ENCODE results near the gene ENO3.

ENO3 gene

DNA sequence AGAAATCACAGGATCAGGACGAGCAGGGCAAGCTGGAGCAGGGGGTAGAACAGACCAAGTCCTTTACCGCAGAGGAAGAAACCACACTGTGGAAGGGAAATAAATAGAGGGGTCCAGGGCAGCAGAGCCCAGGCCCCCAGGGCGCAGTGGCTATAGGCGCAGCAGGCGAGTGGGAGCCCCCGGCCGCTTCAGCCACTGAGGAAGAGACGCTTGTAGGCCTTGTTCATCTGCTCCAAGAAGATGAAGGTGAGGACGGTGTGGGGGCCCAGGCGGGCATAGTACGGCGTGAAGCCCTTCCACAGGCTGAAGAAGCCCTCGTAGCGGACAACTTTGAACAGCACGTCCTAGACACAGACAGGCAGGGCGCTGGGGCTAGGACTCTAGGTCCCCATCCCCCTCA lies 13.4 kb upstream of the ENO3 start:
- no peak for DNase-seq (ENCODE audit: low read depth)

DNA sequence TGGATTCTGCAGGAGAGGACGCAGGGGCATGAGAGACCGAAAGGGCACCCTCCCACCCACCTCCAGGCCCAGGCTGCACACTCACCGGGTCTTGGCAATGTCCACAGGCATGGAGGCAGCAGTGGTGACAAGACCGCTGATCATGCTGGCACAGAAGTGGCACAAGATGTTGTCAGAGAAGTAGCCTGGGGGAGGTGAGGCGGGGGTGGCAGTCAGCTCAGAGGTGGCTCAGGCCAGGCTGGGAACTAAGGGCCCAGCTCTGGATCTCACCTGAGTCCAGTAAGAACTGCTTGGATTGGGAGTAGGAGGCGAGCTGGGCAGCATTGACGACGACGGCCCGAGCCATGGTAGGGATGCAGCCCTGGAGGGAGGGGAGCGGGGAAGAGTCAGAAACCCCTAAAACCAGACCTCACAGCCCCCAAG lies 12.8 kb upstream of the ENO3 start:
- DNase-seq (ENCODE audit: low read depth) = no peak

DNA sequence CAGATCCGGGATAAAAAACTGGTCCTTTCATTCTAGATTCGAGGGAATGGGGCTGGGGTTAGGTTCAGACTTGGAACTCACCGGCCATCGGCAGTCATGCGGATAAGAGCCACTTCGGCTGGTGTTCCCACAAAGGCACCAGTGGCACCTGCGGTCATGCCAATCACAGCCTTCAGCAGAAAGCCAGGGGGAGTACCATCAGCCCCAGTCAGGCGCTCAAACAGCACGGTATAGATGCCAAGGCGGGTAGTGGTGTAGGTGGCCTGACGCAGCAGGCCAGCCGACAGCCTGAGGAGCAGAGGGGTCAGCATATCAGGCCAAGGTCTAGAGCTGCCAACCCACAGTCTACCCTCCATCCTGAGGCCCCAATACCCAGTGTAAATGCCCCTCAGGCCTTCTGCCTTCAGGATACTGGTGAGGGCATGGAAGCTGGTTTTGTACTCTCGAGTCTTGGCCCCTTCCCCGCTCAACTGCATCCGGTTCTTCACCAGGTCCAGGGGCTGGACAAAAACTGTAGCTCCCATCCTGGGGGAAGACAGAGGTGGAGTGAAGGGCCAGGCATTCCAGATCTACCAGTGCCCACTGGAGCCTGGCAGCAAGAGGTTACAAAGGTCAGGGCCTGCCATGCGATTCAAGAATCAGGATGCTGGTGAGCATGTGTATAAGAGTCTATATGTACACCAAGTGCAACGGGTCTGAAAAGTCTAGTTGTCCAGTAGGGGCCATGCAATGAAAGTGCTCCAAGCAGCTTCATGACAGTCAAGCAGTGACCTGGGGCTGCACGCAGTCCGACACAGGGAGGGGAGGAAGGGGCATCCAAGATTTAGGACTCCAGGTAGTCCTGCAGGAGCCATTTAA lies 12.0 kb upstream of the ENO3 start:
- DNase-seq (ENCODE audit: low read depth) = no peak

DNA sequence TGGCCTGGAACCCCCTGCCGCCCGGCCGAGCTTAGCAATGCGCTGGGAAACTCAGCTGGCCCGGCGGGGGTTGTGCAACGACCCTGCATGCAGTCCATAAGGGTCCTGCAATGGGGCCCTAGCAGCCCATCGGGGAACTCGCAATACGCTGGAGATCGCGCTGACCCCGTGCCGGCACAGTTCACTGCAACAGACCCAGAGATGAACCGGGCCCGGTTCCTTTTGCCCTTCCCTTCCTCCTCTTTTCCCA lies 11.4 kb upstream of the ENO3 start:
- no peak for DNase-seq (ENCODE audit: low read depth)

DNA sequence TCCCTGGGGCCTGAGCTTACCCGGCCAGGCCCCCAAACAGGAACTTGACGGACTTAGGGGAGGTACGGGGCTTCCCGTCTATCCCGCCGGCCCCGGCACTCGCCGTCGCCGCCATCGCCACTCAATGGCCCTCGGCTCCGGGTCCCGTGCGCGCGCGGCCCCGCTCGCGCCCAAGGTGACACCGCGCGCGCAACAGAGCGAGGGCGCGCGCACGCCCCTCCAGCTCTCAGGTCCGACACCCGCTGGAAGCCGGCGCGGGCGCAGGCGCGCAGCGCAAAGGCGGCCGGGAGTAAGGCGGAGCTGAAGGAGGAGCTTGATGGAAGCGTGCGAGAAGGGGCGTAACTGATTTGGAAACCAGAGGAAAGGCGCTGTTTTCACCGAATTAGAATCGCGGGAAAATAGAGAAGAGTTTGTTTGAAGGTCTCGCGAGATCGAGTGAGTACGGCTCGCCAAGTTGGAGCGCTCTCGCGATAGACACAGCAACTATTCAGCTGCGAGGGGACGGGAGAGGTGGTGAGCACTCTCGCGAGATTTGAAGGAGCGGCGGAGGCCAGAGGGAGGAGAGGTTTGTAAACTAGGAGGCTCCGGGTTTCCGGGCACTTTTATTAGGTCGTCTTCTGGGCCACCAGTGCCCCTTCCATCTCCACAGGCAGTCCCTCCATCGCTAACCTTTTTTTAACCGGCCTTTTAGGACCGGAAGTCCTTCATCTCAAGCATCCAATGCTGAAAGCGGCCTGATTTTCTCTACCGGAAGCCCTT lies 10.9 kb upstream of the ENO3 start, which contains the start of the genes RNF167 and SLC25A11:
TSS of gene RNF167 (plus strand) at position 473 of the 759 bp plus-strand sequence. CDS start 642 bp downstream, outside the sequence.
TSS of gene SLC25A11 (minus strand) at position 251 of the 759 bp plus-strand sequence. CDS start at position 115, 136 bp downstream.
- DNase-seq (ENCODE audit: low read depth) = peak; percentile 87

DNA sequence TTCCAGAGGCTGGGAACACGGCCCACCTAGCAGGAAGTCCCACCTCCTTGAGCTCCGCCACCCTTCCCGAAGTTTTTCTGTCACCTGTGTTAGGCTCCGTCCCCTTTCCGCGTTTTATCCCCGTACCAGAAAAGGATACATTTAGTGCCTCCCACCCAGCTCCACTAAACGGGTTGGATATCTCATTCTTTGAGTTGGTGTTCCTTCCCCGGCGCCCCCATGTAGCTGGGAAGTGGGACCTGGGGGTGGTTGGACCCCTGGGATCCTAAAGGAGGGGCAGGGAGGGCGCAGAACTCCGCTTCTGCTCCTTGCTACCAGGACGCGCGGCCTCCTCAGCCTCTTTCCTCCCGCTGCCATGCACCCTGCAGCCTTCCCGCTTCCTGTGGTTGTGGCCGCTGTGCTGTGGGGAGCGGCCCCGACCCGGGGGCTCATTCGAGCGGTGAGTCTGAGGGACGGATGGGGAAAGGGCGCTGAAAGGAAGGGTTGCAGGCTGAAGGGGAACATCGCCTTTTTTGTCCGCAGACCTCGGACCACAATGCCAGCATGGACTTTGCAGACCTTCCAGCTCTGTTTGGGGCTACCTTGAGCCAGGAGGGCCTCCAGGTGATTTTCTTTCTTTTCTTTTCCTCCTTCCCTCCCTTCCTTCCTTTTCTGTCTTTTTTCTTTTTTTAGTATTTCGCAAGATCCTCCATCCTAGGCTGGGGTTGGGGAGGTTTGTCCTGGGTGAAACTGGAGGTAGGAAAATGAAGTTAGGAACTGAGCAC lies 10.2 kb upstream of the ENO3 start:
- DNase-seq (ENCODE audit: low read depth) = no peak

DNA sequence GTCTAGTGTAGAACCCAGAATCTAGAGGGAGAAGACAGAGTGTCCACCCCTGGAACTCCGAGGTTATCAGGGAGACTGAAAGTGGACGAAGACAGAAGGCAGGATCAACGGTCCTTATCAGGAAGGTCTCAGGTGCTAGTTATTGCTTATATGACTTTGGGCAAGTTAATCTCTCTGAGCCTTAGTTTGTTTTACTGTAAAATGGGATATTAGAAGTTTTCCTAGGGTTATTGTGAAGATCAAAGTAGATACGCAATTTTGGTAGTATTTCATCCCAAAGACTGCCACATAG lies 9.7 kb upstream of the ENO3 start:
- no peak for DNase-seq (ENCODE audit: low read depth)

DNA sequence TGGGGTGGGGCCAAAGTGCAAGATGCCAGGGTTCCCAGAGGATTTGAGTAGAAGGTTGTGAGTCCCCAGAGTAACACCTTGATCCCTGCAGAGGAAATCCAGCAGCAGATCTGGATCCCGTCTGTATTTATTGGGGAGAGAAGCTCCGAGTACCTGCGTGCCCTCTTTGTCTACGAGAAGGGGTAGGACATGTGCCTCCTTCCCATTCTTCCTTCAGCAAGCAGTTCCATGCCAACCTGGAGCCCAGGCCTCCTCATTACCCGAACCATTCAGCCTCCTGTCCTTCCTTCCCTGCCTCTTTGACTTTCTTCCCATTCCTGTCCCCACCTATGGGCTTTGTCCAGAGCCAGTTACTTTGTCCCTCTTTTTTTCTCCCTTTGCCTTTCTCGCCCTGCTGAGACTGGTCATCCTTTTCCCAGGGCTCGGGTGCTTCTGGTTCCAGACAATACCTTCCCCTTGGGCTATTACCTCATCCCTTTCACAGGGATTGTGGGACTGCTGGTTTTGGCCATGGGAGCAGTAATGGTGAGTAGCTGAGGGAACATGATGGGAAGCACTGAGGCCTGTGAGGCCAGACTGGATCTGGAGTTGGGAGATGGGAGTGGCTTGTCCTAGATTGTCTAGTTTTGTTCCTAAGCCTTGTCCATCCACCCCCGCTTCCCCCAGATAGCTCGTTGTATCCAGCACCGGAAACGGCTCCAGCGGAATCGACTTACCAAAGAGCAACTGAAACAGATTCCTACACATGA lies 8.0 kb upstream of the ENO3 start:
- no peak for DNase-seq (ENCODE audit: low read depth)

DNA sequence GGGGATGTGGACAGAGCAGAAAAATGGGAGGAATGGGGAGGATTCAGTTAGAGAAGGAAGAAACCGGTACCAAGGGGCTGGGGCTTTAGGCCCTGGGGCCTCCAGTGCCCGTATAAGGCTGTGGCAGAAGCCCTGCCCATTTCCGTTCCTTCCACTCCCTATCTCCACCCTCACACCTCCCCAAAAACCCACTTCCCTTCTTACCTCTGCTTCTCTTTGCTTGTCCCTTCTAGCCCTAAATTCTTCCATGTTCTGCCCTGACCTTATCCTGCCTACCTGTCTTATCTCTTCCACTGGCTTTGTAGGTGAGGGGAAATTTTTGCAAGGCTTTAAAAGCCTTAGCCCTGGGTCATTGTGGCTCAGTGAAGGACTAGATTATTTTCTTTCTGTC lies 6.8 kb upstream of the ENO3 start:
- no peak for DNase-seq (ENCODE audit: low read depth)

DNA sequence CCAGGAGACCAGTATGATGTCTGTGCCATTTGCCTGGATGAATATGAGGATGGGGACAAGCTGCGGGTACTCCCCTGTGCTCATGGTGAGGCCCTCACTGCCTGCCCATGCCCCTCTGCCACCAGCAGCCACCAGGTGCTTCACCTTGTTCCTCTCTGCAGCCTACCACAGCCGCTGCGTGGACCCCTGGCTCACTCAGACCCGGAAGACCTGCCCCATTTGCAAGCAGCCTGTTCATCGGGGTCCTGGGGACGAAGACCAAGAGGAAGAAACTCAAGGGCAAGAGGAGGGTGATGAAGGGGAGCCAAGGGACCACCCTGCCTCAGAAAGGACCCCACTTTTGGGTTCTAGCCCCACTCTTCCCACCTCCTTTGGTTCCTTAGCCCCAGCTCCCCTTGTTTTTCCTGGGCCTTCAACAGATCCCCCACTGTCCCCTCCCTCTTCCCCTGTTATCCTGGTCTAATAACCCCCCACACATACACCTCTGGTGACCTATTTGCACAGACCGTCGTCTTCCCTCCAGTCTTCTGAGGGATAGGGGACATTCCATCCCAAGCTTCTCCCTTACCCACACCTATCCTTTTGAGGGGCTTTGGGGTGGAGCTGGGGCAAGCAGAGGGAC lies 6.3 kb upstream of the ENO3 start:
- DNase-seq (ENCODE audit: low read depth) = no peak

DNA sequence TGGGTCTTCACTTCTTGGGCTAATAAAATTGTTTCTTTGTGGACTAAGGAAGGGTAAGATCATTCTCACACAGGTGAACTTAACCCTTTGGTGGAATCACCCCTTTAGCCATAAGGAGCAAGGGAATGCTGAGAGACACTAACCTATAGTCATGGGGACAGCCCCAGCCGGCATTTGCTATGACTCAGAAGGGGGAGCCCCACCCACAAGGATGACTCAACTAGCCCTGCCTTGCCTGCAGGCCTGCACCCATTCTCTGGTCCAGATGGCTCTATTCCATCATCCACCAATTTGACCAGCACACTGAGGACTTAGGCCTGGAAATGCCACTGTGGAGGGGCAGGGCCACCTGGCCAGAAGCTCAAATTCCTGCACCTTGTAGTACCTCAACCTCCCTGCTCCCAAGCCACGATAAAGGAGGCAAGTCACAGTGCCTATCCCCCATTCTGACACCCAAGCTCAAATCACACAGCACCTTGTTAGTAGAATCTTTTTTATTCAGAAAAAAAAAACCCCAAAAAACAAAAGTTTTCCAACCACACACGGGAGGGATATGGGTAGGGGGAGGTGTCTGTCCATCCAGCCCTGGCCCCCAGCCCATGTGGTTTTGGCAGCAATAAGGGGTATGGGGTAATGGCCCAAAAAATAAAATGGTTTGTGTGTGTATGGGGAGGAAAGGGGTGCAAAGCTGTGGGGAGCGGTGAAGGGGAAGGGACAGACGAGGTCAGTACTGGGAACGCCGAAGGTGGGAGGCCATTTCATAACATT lies 5.6 kb upstream of the ENO3 start:
- DNase-seq (ENCODE audit: low read depth) = peak; percentile 68

DNA sequence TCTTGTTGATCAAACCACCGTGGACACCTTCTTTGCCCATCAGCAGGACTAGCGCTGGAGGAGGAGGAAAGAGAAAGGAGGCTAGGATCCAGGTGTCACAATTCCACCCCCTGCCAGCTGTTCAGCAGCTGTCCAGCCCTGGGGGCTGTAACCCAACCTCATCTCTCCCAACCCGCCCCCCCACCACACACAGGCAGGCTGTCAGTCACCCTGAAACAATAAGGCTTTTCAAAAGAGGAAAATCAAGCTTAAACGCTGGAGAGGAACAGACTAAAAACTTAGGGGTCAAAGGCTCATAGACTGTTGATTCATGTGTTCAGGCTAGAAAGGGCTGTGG lies 5.0 kb upstream of the ENO3 start:
- DNase-seq (ENCODE audit: low read depth) = no peak

DNA sequence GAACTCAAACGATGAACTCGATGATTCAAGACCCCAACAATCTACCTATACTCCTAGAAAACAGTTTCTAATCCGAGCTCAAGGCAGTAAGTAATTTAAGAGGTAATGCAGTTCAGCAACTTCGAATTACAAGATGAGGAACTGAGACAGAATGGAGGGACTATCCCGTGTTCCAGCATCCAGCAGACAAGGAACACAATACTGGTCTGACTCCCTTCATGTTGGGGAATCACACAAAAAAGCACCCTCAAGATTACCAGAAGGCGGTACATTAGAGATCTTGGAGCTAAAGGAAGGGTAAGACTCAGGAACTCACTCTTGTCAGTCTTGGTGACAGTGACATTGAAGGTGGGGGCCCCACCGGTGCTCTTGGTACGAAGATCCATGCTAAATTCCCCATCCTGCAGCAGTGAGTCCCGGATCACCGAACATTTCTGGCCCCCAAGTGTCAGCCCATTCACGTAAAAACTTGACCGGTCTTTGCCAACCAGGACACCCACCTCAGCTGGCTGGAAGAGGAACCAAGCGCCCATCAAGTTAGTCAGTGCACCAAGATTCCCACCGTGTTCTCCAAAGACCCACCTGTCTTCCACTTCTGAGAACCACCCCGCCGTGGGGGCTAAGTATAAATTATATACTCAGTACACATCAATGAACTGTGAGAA lies 4.5 kb upstream of the ENO3 start:
- DNase-seq (ENCODE audit: low read depth) = no peak

DNA sequence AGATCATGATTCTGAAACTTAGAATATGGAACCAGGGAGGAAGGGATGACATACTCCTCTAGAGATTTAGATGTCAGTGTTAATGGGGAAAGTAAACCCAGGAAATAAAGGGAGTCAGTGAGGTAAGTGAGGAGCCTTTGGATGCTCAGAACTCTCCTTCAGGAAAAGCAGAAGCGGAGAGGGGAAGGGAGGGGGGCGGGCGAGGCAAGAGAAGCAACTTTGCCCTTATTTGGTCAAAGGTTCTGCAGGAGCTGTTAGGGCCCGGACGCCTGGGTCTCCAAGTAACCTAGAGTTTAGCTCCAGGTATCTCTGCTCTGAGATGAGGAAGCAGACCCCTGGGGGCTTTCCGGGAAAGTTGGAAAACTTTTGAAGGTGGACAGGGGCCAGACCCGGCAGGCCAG lies 3.9 kb upstream of the ENO3 start:
- no peak for DNase-seq (ENCODE audit: low read depth)

DNA sequence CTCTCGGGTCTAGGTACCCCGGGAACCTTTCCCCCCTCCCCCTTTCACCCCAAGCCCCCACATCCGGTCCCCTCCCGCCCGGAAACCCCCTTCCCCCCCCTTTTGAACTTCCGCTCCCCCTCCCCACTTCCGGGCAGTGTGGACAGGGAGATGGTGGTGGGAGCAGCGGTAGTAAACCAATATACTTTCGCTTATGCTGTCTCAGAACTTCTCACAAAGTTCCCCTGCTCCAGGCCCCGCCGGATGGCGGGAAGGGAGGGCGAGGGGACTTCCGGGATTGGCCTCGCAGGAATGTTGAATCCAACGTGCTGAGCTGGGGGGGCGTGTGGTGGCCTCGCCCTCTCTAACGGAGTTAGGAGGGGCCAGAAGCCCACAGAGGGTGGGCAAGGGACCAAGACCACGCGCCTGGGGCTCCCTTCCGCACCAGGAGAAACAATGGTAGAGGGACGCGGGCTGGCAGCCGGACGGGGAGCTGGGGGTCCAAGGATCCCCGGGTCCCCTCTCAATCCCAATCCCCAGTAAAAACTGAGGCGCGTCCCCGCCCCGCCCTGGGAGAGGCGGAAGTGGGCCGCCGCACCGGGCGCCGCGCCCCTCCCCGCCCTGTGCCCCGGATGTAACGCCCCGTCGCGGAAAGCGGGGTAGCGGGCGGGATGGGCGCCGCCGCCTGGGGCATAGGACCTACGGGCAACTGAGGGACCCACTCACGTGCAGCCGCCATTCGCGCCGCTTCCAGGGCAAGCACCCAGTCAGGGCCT lies 3.3 kb upstream of the ENO3 start:
- peak; percentile 32 for DNase-seq (ENCODE audit: low read depth)

DNA sequence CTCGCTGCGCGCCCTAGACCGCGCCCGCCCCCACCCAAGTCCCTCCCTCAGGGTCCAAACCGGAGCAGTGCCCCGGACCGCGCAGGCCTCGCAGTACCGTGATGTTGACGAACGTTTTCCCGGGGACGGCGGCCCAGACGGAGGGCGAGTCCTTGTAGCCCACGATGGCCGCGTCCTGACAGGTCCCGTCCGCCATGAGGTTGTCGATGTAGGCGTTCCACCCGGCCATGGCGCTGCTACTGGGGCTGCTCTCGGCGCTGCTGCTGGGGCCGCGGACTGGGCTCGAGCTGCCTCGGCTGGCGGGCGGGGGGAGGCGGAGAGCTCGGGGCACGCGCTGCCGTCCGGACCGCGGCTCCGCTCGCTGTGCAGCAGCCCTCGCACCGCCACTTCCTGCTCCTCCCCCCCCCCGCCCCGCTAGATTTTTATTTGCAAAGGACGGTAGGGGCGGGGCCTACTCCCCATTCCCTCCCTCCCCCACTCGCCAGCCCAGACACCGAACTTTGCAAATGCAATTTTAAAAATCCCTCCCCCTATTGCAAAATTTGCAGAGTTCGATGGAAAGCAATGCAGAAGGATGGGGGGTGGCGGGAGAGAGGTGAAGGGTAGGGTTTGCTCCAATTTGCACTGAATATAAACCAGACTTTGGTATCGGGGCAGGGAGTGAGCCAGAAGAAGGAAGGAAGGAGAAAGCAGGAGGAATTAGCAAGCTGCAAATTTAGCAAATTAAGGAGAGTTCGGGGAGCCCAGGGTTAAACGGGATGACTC lies 2.6 kb upstream of the ENO3 start, which contains the start of gene PFN1:
TSS of gene PFN1 (minus strand) at position 365 of the 765 bp plus-strand sequence. CDS start at position 229, 136 bp downstream.
- peak; percentile 80 for DNase-seq (ENCODE audit: low read depth)

DNA sequence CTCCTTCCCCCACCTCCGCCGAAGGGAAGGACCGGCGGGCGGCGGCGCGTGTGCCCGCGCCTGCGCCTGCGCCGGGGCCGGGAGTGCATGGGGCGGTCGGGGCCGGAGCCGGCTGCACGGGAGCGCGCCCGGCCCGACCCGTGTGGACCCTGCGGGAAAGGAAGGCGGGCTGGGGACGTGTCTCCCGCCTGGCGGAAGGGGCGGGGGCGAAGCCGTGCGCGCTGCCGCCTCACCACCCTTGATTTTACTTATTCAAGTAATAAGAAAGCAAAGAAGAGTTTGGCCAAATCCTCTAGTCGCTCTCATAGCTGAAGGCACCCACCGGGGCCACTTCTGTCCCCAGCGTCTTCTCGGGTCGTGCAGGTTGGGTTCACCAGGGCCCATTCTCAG lies 2.0 kb upstream of the ENO3 start:
- peak; percentile 26 for DNase-seq (ENCODE audit: low read depth)

DNA sequence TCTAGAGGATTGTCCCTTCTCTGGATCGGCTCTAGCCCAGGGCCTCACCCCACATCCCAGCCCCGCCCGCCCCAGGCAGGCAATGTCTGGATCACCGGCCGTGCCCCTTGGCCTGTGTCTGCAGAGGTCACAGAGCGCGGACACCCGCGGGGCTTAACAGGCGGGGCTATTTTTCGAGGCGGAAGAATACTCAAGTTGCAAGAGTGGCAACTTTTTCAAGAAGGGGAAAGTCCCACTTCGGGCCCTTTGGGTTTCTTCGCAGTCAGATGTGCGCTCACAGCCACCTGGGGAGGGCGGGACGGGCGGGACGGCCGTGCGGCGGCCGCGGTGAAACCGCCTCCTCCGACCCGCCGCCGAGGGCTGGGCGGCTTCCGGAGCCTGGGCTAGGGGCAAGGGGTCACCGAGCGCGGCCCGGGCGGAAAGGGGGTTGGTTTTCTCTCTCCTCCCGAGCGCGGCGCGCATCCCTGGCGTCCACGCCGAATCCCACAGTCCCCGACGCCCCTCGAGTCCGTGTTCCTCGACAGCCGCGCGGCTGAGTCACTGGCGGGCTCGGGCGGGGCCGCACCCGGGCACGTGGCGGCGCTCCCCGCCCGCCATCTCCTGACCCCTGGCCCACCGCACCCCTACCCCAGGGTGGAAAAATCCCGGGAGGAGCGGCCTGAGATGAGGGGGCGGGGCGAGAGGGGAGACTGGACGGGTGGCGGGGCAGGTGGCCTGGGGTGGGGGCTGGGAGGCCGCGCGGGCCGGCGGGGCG lies 1.4 kb upstream of the ENO3 start:
- peak; percentile 46 for DNase-seq (ENCODE audit: low read depth)
